HEK293 (cell line): ENCODE results near the gene CCN2.
A peak's percentile ranks its signal among the peaks of the same experiment; 100 is the strongest.

Experiments used
- FEZF1 ChIP-seq: fragments of 450-650 bp; formaldehyde crosslinking; IDR thresholded peaks from 2 replicates; pipeline ENCODE4 v1.5.1; 2016; ENCODE audit warnings: missing biosample characterization, missing genetic modification characterization
- SP2 ChIP-seq: fragments of 450-650 bp; formaldehyde crosslinking; IDR thresholded peaks from 2 replicates; pipeline ENCODE4 v1.5.1; 2016; ENCODE audit warnings: missing biosample characterization, missing genetic modification characterization
- WT1 ChIP-seq: fragments of 450-650 bp; formaldehyde crosslinking; IDR thresholded peaks from 2 replicates; pipeline ENCODE4 v1.5.1; 2016; ENCODE audit warnings: missing biosample characterization, missing genetic modification characterization
- ZBTB17 ChIP-seq: fragments of 450-650 bp; formaldehyde crosslinking; IDR thresholded peaks from 2 replicates; pipeline ENCODE4 v1.5.1; 2016; ENCODE audit warnings: missing biosample characterization, missing genetic modification characterization
- ZBTB20 ChIP-seq: fragments of 450-650 bp; formaldehyde crosslinking; IDR thresholded peaks from 2 replicates; pipeline ENCODE4 v1.5.1; 2016; ENCODE audit warnings: missing biosample characterization, missing genetic modification characterization
- ZBTB21 ChIP-seq: fragments of 450-650 bp; formaldehyde crosslinking; IDR thresholded peaks from 2 replicates; pipeline ENCODE4 v1.5.1; 2017; ENCODE audit warnings: missing biosample characterization, missing genetic modification characterization
- ZBTB7A ChIP-seq: fragments of 450-650 bp; formaldehyde crosslinking; IDR thresholded peaks from 2 replicates; pipeline ENCODE4 v1.5.1; 2016; ENCODE audit warnings: low read depth, missing biosample characterization, missing genetic modification characterization
- ZFP41 ChIP-seq: fragments of 450-650 bp; formaldehyde crosslinking; IDR thresholded peaks from 2 replicates; pipeline ENCODE4 v1.5.1; 2016; ENCODE audit warnings: missing biosample characterization, missing genetic modification characterization, borderline replicate concordance
- ZNF140 ChIP-seq: fragments of 450-650 bp; formaldehyde crosslinking; IDR thresholded peaks from 2 replicates; pipeline ENCODE4 v1.5.1; 2016; ENCODE audit warnings: missing biosample characterization, missing genetic modification characterization
- ZNF155 ChIP-seq: fragments of 450-650 bp; formaldehyde crosslinking; IDR thresholded peaks from 2 replicates; pipeline ENCODE4 v1.5.1; 2016; ENCODE audit warnings: missing biosample characterization, missing genetic modification characterization
- ZNF157 ChIP-seq: fragments of 450-650 bp; formaldehyde crosslinking; IDR thresholded peaks from 2 replicates; pipeline ENCODE4 v1.5.1; 2016; ENCODE audit warnings: missing biosample characterization, missing genetic modification characterization
- ZNF292 ChIP-seq: fragments of 450-650 bp; formaldehyde crosslinking; IDR thresholded peaks from 2 replicates; pipeline ENCODE4 v1.5.1; 2016; ENCODE audit warnings: low read depth, missing biosample characterization, missing genetic modification characterization, borderline replicate concordance
- ZNF433 ChIP-seq: fragments of 450-650 bp; formaldehyde crosslinking; IDR thresholded peaks from 2 replicates; pipeline ENCODE4 v1.5.1; 2016; ENCODE audit warnings: missing biosample characterization, missing genetic modification characterization, low read depth
- ZNF501 ChIP-seq: fragments of 450-650 bp; formaldehyde crosslinking; IDR thresholded peaks from 2 replicates; pipeline ENCODE4 v1.5.1; 2016; ENCODE audit warnings: missing biosample characterization, missing genetic modification characterization
- ZNF514 ChIP-seq: fragments of 450-650 bp; formaldehyde crosslinking; IDR thresholded peaks from 2 replicates; pipeline ENCODE4 v1.5.1; 2016; ENCODE audit warnings: missing biosample characterization, missing genetic modification characterization
- ZNF549 ChIP-seq: fragments of 450-650 bp; IDR thresholded peaks from 2 replicates; pipeline ENCODE4 v1.5.1; 2018; ENCODE audit warnings: missing biosample characterization, missing genetic modification characterization, mild to moderate bottlenecking, inconsistent platforms, moderate library complexity
- ZSCAN30 ChIP-seq: fragments of 450-650 bp; IDR thresholded peaks from 2 replicates; pipeline ENCODE4 v1.5.1; 2018; ENCODE audit warnings: missing biosample characterization, mild to moderate bottlenecking, missing genetic modification characterization, moderate library complexity
- TF ChIP-seq, protein P1 (sequence below): fragments of 450-650 bp; formaldehyde crosslinking; IDR thresholded peaks from 2 replicates; pipeline ENCODE4 v1.5.1; 2016; ENCODE audit warnings: missing biosample characterization, missing genetic modification characterization
- TF ChIP-seq, protein P2 (sequence below): fragments of 450-650 bp; formaldehyde crosslinking; IDR thresholded peaks from 2 replicates; pipeline ENCODE4 v1.5.1; 2016; ENCODE audit warnings: missing biosample characterization, missing genetic modification characterization, borderline replicate concordance
- TF ChIP-seq, protein P3 (sequence below): fragments of 450-650 bp; formaldehyde crosslinking; IDR thresholded peaks from 2 replicates; pipeline ENCODE4 v1.5.1; 2016; ENCODE audit warnings: missing biosample characterization, missing genetic modification characterization
- TF ChIP-seq, protein P4 (sequence below): fragments of 450-650 bp; formaldehyde crosslinking; IDR thresholded peaks from 2 replicates; pipeline ENCODE4 v1.5.1; 2017; ENCODE audit warnings: missing biosample characterization, mild to moderate bottlenecking, missing genetic modification characterization, moderate library complexity
- TF ChIP-seq, protein P5 (sequence below): fragments of 450-650 bp; formaldehyde crosslinking; IDR thresholded peaks from 2 replicates; pipeline ENCODE4 v1.5.1; 2016; ENCODE audit warnings: missing biosample characterization, missing genetic modification characterization
- TF ChIP-seq, protein P6 (sequence below): fragments of 450-650 bp; formaldehyde crosslinking; IDR thresholded peaks from 2 replicates; pipeline ENCODE4 v1.5.1; 2016; ENCODE audit warnings: missing biosample characterization, missing genetic modification characterization
- TF ChIP-seq, protein P7 (sequence below): fragments of 450-650 bp; formaldehyde crosslinking; IDR thresholded peaks from 2 replicates; pipeline ENCODE4 v1.5.1; 2016; ENCODE audit warnings: missing biosample characterization, missing genetic modification characterization
- TF ChIP-seq, protein P8 (sequence below): fragments of 450-650 bp; formaldehyde crosslinking; IDR thresholded peaks from 2 replicates; pipeline ENCODE4 v1.5.1; 2017; ENCODE audit warnings: missing biosample characterization, missing genetic modification characterization
- TF ChIP-seq, protein P9 (sequence below): fragments of 450-650 bp; formaldehyde crosslinking; IDR thresholded peaks from 2 replicates; pipeline ENCODE4 v1.5.1; 2016; ENCODE audit warnings: missing biosample characterization, missing genetic modification characterization

The CCN2 gene

DNA sequence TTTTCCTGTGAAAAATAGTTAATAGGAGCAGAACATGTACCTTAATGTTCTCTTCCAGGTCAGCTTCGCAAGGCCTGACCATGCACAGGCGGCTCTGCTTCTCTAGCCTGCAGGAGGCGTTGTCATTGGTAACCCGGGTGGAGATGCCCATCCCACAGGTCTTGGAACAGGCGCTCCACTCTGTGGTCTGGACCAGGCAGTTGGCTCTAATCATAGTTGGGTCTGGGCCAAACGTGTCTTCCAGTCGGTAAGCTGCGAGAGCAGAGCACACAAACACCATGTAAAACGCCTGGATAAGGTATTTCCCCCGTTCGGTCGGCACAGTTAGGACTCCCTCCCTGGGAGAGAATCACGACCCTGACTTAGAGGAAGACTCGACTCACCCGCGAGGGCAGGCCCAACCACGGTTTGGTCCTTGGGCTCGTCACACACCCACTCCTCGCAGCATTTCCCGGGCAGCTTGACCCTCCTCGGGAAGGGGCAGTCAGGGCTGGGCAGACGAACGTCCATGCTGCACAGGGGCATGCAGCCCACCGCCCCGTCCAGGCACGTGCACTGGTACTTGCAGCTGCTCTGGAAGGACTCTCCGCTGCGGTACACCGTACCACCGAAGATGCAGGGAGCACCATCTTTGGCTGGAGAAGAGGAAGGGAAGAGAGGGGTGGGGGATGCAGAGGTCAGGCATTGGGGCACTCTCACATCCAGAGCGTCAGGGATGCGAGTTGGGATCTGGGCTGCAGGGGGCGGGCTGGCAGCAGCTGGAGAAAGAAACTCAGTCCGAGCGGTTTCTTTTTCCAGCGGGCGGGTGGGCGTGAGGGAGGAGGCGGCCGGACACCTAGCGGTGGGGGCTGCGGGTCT, 1.0 kb downstream of the CCN2 start (continued):
- TF ChIP-seq ZBTB20 (tag by site-specific recombination) (peak; percentile 58; the same call in 1 of the 2 replicates), ZNF140 (tag by site-specific recombination) (no peak), ZBTB7A (no peak; the same call in 1 of the 2 replicates), WT1 (tag by site-specific recombination) (no peak), ZNF292 (tag by site-specific recombination) (no peak), ZSCAN30 (tag by site-specific recombination) (0 out of 2 replicates have a peak, but pooled peaks have one; percentile 35), ZNF157 (tag by site-specific recombination) (no peak), ZFP41 (tag by site-specific recombination) (no peak), SP2 (peak; percentile 12; the same call in 1 of the 2 replicates), ZNF514 (tag by site-specific recombination) (no peak), ZNF433 (no peak), ZBTB17 (tag by site-specific recombination) (peak; percentile 98), ZNF501 (tag by site-specific recombination) (peak; percentile 75; the same call in 1 of the 2 replicates), ZBTB21 (no peak), ZNF155 (tag by site-specific recombination) (no peak), FEZF1 (tag by site-specific recombination) (no peak), ZNF549 (tag by site-specific recombination) (no peak)
- TF ChIP-seq, protein P1, sequence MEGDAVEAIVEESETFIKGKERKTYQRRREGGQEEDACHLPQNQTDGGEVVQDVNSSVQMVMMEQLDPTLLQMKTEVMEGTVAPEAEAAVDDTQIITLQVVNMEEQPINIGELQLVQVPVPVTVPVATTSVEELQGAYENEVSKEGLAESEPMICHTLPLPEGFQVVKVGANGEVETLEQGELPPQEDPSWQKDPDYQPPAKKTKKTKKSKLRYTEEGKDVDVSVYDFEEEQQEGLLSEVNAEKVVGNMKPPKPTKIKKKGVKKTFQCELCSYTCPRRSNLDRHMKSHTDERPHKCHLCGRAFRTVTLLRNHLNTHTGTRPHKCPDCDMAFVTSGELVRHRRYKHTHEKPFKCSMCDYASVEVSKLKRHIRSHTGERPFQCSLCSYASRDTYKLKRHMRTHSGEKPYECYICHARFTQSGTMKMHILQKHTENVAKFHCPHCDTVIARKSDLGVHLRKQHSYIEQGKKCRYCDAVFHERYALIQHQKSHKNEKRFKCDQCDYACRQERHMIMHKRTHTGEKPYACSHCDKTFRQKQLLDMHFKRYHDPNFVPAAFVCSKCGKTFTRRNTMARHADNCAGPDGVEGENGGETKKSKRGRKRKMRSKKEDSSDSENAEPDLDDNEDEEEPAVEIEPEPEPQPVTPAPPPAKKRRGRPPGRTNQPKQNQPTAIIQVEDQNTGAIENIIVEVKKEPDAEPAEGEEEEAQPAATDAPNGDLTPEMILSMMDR (tag by site-specific recombination): peak; percentile 95
- TF ChIP-seq, protein P2, sequence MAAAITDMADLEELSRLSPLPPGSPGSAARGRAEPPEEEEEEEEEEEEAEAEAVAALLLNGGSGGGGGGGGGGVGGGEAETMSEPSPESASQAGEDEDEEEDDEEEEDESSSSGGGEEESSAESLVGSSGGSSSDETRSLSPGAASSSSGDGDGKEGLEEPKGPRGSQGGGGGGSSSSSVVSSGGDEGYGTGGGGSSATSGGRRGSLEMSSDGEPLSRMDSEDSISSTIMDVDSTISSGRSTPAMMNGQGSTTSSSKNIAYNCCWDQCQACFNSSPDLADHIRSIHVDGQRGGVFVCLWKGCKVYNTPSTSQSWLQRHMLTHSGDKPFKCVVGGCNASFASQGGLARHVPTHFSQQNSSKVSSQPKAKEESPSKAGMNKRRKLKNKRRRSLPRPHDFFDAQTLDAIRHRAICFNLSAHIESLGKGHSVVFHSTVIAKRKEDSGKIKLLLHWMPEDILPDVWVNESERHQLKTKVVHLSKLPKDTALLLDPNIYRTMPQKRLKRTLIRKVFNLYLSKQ (tag by site-specific recombination): no peak
- TF ChIP-seq, protein P3, sequence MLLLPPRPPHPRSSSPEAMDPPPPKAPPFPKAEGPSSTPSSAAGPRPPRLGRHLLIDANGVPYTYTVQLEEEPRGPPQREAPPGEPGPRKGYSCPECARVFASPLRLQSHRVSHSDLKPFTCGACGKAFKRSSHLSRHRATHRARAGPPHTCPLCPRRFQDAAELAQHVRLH (tag by site-specific recombination): no peak
- TF ChIP-seq, protein P4, sequence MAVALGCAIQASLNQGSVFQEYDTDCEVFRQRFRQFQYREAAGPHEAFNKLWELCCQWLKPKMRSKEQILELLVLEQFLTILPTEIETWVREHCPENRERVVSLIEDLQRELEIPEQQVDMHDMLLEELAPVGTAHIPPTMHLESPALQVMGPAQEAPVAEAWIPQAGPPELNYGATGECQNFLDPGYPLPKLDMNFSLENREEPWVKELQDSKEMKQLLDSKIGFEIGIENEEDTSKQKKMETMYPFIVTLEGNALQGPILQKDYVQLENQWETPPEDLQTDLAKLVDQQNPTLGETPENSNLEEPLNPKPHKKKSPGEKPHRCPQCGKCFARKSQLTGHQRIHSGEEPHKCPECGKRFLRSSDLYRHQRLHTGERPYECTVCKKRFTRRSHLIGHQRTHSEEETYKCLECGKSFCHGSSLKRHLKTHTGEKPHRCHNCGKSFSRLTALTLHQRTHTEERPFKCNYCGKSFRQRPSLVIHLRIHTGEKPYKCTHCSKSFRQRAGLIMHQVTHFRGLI (tag by site-specific recombination): no peak
- TF ChIP-seq, protein P5, sequence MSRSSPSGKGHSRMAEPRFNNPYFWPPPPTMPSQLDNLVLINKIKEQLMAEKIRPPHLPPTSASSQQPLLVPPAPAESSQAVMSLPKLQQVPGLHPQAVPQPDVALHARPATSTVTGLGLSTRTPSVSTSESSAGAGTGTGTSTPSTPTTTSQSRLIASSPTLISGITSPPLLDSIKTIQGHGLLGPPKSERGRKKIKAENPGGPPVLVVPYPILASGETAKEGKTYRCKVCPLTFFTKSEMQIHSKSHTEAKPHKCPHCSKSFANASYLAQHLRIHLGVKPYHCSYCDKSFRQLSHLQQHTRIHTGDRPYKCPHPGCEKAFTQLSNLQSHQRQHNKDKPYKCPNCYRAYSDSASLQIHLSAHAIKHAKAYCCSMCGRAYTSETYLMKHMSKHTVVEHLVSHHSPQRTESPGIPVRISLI (tag by site-specific recombination): no peak
- TF ChIP-seq, protein P6, sequence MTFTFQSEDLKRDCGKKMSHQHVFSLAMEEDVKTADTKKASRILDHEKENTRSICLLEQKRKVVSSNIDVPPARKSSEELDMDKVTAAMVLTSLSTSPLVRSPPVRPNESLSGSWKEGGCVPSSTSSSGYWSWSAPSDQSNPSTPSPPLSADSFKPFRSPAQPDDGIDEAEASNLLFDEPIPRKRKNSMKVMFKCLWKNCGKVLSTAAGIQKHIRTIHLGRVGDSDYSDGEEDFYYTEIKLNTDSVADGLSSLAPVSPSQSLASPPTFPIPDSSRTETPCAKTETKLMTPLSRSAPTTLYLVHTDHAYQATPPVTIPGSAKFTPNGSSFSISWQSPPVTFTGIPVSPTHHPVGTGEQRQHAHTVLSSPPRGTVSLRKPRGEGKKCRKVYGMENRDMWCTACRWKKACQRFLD (tag by site-specific recombination): no peak
- TF ChIP-seq, protein P7, sequence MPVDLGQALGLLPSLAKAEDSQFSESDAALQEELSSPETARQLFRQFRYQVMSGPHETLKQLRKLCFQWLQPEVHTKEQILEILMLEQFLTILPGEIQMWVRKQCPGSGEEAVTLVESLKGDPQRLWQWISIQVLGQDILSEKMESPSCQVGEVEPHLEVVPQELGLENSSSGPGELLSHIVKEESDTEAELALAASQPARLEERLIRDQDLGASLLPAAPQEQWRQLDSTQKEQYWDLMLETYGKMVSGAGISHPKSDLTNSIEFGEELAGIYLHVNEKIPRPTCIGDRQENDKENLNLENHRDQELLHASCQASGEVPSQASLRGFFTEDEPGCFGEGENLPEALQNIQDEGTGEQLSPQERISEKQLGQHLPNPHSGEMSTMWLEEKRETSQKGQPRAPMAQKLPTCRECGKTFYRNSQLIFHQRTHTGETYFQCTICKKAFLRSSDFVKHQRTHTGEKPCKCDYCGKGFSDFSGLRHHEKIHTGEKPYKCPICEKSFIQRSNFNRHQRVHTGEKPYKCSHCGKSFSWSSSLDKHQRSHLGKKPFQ (tag by site-specific recombination): no peak
- TF ChIP-seq, protein P8, sequence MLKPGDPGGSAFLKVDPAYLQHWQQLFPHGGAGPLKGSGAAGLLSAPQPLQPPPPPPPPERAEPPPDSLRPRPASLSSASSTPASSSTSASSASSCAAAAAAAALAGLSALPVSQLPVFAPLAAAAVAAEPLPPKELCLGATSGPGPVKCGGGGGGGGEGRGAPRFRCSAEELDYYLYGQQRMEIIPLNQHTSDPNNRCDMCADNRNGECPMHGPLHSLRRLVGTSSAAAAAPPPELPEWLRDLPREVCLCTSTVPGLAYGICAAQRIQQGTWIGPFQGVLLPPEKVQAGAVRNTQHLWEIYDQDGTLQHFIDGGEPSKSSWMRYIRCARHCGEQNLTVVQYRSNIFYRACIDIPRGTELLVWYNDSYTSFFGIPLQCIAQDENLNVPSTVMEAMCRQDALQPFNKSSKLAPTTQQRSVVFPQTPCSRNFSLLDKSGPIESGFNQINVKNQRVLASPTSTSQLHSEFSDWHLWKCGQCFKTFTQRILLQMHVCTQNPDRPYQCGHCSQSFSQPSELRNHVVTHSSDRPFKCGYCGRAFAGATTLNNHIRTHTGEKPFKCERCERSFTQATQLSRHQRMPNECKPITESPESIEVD (tag by site-specific recombination): no peak
- TF ChIP-seq, protein P9, sequence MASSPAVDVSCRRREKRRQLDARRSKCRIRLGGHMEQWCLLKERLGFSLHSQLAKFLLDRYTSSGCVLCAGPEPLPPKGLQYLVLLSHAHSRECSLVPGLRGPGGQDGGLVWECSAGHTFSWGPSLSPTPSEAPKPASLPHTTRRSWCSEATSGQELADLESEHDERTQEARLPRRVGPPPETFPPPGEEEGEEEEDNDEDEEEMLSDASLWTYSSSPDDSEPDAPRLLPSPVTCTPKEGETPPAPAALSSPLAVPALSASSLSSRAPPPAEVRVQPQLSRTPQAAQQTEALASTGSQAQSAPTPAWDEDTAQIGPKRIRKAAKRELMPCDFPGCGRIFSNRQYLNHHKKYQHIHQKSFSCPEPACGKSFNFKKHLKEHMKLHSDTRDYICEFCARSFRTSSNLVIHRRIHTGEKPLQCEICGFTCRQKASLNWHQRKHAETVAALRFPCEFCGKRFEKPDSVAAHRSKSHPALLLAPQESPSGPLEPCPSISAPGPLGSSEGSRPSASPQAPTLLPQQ (tag by site-specific recombination): 0 out of 2 replicates have a peak, but pooled peaks have one; percentile 7
